K562 (cell line): ENCODE measurements around the gene GPR162. TPM values are rescaled to one million over a fixed set of nuclear protein-coding genes. Genes with fewer than 3 reads are reported as not detected.

Source experiments
- ATAC-seq: fragments of 200-7000 bp; cut with Tn5 transposase; 3 replicates; pipeline ENCODE4 v1.9.1; 2020; ENCODE audit warnings: moderate library complexity
- BruUV-seq: library from RNA; stranded (reverse); fragments of 400-500 nt; replicated peaks from 2 replicates; lab custom pipeline; 2021; lab: Mats Ljungman, UMichigan
- CTCF ChIA-PET: fragments of 300-600 bp; formaldehyde crosslinking; extraction: SDS; loops from one replicate; lab custom pipeline; 2021; ENCODE audit warnings: low intra/inter-chr PET ratio; lab: Yijun Ruan, JAX
- POLR2A ChIA-PET: fragments of 300-600, 350-650 bp; sonication (Branson Sonifier 250); formaldehyde crosslinking; extraction: SDS; loops from one replicate; lab custom pipeline; 2021; ENCODE audit warnings: antibody characterized with exemption, inconsistent platforms; lab: Yijun Ruan, JAX
- DNase-seq, 4 experiments: peaks; one replicate each; pipeline versions ENCODE4 v3.0.0 to v3.0.0-alpha.2; 2011 to 2018; ENCODE audit warnings: low spot score in 3 of 4, mixed read lengths in 3 of 4; ENCODE audit errors: extremely low read depth in 1 of 4
- FAIRE-seq: peaks from 2 replicates; lab custom pipeline; 2011; peaks lifted over from hg19 to GRCh38; lab: Jason Lieb, UNC
- H2AFZ ChIP-seq: 2 replicates; pipeline ENCODE4 v1.6.0; 2011; ENCODE audit warnings: low read depth, low read length, control low read depth, inconsistent platforms
- H3K27ac ChIP-seq: fragments of 200-600 bp; 3 replicates; pipeline ENCODE4 v1.8.0; 2011; ENCODE audit warnings: low read depth, mild to moderate bottlenecking, control low read depth, inconsistent platforms, low read length, moderate library complexity, mixed read lengths; ENCODE audit errors: extremely low read depth
- H3K27me3 ChIP-seq, 2 experiments: fragments of 300-600 bp in 1 of 2; 2 replicates in 1 of 2; 3 replicates in 1 of 2; pipeline versions ENCODE4 v1.6.0 to v1.8.0; 2011; ENCODE audit warnings: inconsistent platforms in 2 of 2, low read length in 2 of 2, mild to moderate bottlenecking in 1 of 2, mixed read lengths in 1 of 2, moderate library complexity in 1 of 2; ENCODE audit not compliant: control insufficient read depth in 2 of 2, insufficient read depth in 2 of 2
- H3K36me3 ChIP-seq: fragments of 300-600 bp; 3 replicates; pipeline ENCODE4 v1.8.0; 2011; ENCODE audit warnings: mild to moderate bottlenecking, low read length, inconsistent platforms; ENCODE audit not compliant: control insufficient read depth, insufficient read depth
- H3K4me1 ChIP-seq, 2 experiments: fragments of 200-600 bp in 1 of 2; replicated peaks in 1 of 2; 2 replicates in 1 of 2; 3 replicates in 1 of 2; pipeline versions ENCODE4 v1.5.1 to v1.8.0; 2011; ENCODE audit warnings: inconsistent platforms in 2 of 2, low read length in 2 of 2, mild to moderate bottlenecking in 1 of 2, mixed read lengths in 1 of 2, moderate library complexity in 1 of 2; ENCODE audit not compliant: control insufficient read depth in 2 of 2, insufficient read depth in 2 of 2
- H3K4me2 ChIP-seq: 2 replicates; pipeline ENCODE4 v1.6.1; 2011; ENCODE audit warnings: low read length, control low read depth, inconsistent platforms, mixed read lengths; ENCODE audit not compliant: insufficient read depth
- H3K4me3 ChIP-seq: fragments of 200-600 bp; sonication (generic), shearing (Covaris generic); 2 replicates; pipeline ENCODE4 v1.5.1; 2016; ENCODE audit warnings: control low read depth, inconsistent platforms
- H3K79me2 ChIP-seq: fragments of 200-600 bp; 3 replicates; pipeline ENCODE4 v1.8.0; 2011; ENCODE audit warnings: low read length, inconsistent platforms; ENCODE audit not compliant: control insufficient read depth, insufficient read depth
- H3K9ac ChIP-seq, 2 experiments: 2 replicates each; pipeline versions ENCODE4 v1.6.0 to v1.6.1; 2011; ENCODE audit warnings: low read depth in 2 of 2, low read length in 2 of 2, control low read depth in 1 of 2, inconsistent platforms in 1 of 2, mild to moderate bottlenecking in 1 of 2, mixed read lengths in 1 of 2; ENCODE audit not compliant: insufficient read depth in 1 of 2
- H3K9me1 ChIP-seq: one replicate; pipeline ENCODE4 v1.6.0; 2011; ENCODE audit warnings: inconsistent platforms, mild to moderate bottlenecking, low read length, moderate library complexity; ENCODE audit not compliant: control insufficient read depth, insufficient read depth
- H3K9me3 ChIP-seq: replicated peaks from 2 replicates; pipeline ENCODE4 v1.5.1; 2011; ENCODE audit warnings: low read depth, low read length, inconsistent platforms; ENCODE audit not compliant: control insufficient read depth, insufficient read depth
- H4K20me1 ChIP-seq: replicated peaks from 2 replicates; pipeline ENCODE4 v1.6.1; 2011; ENCODE audit warnings: low read length, inconsistent platforms, mixed read lengths; ENCODE audit not compliant: control insufficient read depth, insufficient read depth
- CREB3 ChIP-seq: fragments of 450-650 bp; conservative IDR thresholded peaks from 2 replicates; pipeline ENCODE4 v1.6.1; 2016; ENCODE audit warnings: missing genetic modification characterization, low read depth, mild to moderate bottlenecking, missing compliant biosample characterization, moderate library complexity
- EGR1 ChIP-seq: fragments of 450-650 bp; conservative IDR thresholded peaks from 2 replicates; pipeline ENCODE4 v1.6.1; 2017; ENCODE audit warnings: mild to moderate bottlenecking
- WGBS: fragments of 100-300 bp; shearing (Covaris generic); methylation state at CpG from one replicate; pipeline ENCODE4 v1.1.6; 2016; ENCODE audit warnings: low coverage, mixed read lengths; ENCODE audit not compliant: insufficient coverage; ENCODE audit errors: missing lambda C conversion rate; 5-methylcytosine and 5-hydroxymethylcytosine counted together
- in situ Hi-C: fragments of 300-500 bp; cut with MboI; formaldehyde crosslinking; loops from 4 replicates; pipeline ENCODE4 v1.15.0; 2018; ENCODE audit warnings: inconsistent platforms, mixed read lengths
- intact Hi-C: fragments of 100-400 bp; cut with micrococcal nuclease; formaldehyde crosslinking; loops from 2 replicates; pipeline ENCODE4 v1.14.2; 2022
- polyA plus RNA-seq, 8 experiments: library from polyadenylated mRNA; depleted of rRNA in 4 of 8; stranded (reverse) in 5 of 8; unstranded in 3 of 8; fragments of >200 nt; fragmentation: Nextera tagmentation in 2 of 8; fragmentation: Illumina TruSeq in 1 of 8; extraction: Ambion mirVana in 2 of 8; extraction: Trizol in 1 of 8; gene quantifications; 2 replicates each; pipeline versions ENCODE4 v1.2.1 to v1.2.3, GENCODE V29; 2011 to 2014; ENCODE audit warnings: inconsistent platforms in 1 of 8, missing spikeins in 1 of 8
- total RNA-seq, 7 experiments: library from RNA; depleted of rRNA in 6 of 7; stranded (reverse); fragments of >200 nt in 6 of 7; fragmentation: Illumina TruSeq in 2 of 7; extraction: Trizol in 2 of 7; gene quantifications; 2 replicates each; pipeline versions ENCODE4 v1.2.1 to v1.2.3, GENCODE V29; 2011 to 2021; ENCODE audit warnings: low replicate concordance in 1 of 7

The GPR162 gene
- total and polyA plus RNA-seq, 9 of the 15 experiments (the other 6 are each of a cell fraction or from before 2014, with no cell fraction given): 0.65 to 1.8 (median 1.1) TPM; not detected in 2

- intact Hi-C loops (no loop called here), in situ Hi-C loops (no loop called here)
- H3K9ac ChIP-seq: no peak overlapping the region; a peak in 1 of 4 replicates
- no peak for ATAC-seq
- no peak for FAIRE-seq
- BruUV-seq: no TSS peak
- peaks cover 7% of the 10 kb centered on the region for H3K79me2 ChIP-seq
- peaks cover 27% of the 10 kb centered on the region; the same call in 2 of the 3 replicates for H3K36me3 ChIP-seq
- no peaks in the 10 kb centered on the region for H3K9me1 ChIP-seq
- no peak for TF ChIP-seq CREB3 (tag)
- TF ChIP-seq EGR1: 0 out of 2 replicates have a peak, but pooled peaks have one; percentile 22
- DNase-seq: peak in 1 of 4 experiments; percentile 3
- H3K4me2 ChIP-seq: no peak overlapping the region
- no peak overlapping the region for H3K4me3 ChIP-seq
- peaks cover 7 to 43% of the 10 kb centered on the region in 2 experiments; a peak in 4 of 5 replicates for H3K4me1 ChIP-seq
- CTCF ChIA-PET: no interaction called here
- no peaks in the 10 kb centered on the region; a peak in 1 of 5 replicates for H3K27me3 ChIP-seq
- H4K20me1 ChIP-seq: no peaks in the 10 kb centered on the region
- POLR2A ChIA-PET: interaction anchor here (0.7 to 1.6 kb wide), 3 partner anchors 9 to 60 kb away, joined by 3 to 6 read pairs (median 3); partner anchors contain the start of gene COPS7A
- H3K27ac ChIP-seq: no peak overlapping the region
- WGBS: 57% methylated on average over 9 of the region's 60 CpGs
- no peak overlapping the region for H2AFZ ChIP-seq
- no peaks in the 10 kb centered on the region for H3K9me3 ChIP-seq
These were observed 47.9 kb upstream of the GPR162 start for GRCh38 chr12:6773590-6774351.
